ENCODE measurements around the gene MLLT1.

The MLLT1 gene

DNA sequence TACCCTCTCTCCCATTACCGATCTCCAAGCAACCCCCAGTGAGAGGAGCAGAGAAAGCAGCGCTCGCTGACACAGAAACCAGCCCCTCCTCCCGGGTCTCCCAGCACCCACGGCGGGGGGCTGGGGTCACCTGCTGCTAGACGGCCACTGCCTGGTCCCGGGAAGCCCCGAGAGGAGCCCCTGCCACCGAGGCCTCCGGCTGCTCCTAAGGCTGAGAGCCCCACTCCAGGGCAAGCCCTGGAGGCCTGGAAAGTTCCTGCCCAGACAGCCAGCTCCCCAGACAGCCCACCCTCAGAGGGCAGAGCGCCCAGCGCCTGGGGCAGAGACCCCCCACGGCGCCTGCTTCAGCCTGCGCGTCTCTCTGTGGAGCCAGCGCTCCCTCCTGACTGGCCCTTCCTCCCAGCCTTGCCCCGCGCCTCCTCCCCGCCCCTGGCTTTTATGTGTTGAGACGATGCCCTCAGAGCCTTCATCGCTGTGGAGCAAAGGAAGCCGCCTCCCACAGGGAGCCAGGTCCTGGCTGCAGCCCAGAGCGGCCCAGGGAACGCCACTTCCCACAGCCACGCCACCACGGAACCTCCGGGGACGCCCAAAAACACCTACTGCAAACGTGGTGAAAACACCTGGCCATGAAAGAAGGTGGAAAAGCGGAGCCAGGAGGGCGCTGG is 51.1 kb downstream of the MLLT1 start:
- TF ChIP-seq, protein P1, sequence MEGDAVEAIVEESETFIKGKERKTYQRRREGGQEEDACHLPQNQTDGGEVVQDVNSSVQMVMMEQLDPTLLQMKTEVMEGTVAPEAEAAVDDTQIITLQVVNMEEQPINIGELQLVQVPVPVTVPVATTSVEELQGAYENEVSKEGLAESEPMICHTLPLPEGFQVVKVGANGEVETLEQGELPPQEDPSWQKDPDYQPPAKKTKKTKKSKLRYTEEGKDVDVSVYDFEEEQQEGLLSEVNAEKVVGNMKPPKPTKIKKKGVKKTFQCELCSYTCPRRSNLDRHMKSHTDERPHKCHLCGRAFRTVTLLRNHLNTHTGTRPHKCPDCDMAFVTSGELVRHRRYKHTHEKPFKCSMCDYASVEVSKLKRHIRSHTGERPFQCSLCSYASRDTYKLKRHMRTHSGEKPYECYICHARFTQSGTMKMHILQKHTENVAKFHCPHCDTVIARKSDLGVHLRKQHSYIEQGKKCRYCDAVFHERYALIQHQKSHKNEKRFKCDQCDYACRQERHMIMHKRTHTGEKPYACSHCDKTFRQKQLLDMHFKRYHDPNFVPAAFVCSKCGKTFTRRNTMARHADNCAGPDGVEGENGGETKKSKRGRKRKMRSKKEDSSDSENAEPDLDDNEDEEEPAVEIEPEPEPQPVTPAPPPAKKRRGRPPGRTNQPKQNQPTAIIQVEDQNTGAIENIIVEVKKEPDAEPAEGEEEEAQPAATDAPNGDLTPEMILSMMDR (IDR thresholded peaks at IDR 0.05; ENCODE audit: control insufficient read depth, insufficient read depth, low read depth, low read length, missing control alignments): no peak
- H3K4me3 ChIP-seq (ENCODE audit: control insufficient read depth, low read depth, low read length): no peak overlapping the region
- DNase-seq (ENCODE audit: low read depth): no peak

DNA sequence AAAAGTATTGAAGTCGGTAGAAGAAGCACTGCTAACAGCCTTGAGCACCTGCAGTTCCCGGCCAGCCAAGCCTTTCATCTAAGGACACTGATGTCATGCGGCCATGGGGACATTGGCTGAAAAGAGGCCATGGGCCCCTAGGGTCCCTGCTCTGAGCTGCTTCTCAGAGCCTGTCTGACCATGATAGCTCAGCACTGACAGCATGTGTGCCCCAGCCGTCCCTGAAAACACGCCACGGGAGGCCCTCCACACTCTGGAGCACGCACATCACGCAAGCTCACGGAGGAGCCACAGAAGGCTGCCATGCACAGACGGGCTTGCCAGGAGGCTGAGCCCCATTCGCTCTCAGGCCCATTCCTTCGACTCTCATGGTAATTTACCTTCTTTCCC is 51.8 kb downstream of the MLLT1 start:
- TF ChIP-seq, protein P1 (IDR thresholded peaks at IDR 0.05; ENCODE audit: control insufficient read depth, insufficient read depth, low read depth, low read length, missing control alignments): no peak
- no peak for DNase-seq (ENCODE audit: low read depth)
- no peak overlapping the region for H3K4me3 ChIP-seq (ENCODE audit: control insufficient read depth, low read depth, low read length)

DNA sequence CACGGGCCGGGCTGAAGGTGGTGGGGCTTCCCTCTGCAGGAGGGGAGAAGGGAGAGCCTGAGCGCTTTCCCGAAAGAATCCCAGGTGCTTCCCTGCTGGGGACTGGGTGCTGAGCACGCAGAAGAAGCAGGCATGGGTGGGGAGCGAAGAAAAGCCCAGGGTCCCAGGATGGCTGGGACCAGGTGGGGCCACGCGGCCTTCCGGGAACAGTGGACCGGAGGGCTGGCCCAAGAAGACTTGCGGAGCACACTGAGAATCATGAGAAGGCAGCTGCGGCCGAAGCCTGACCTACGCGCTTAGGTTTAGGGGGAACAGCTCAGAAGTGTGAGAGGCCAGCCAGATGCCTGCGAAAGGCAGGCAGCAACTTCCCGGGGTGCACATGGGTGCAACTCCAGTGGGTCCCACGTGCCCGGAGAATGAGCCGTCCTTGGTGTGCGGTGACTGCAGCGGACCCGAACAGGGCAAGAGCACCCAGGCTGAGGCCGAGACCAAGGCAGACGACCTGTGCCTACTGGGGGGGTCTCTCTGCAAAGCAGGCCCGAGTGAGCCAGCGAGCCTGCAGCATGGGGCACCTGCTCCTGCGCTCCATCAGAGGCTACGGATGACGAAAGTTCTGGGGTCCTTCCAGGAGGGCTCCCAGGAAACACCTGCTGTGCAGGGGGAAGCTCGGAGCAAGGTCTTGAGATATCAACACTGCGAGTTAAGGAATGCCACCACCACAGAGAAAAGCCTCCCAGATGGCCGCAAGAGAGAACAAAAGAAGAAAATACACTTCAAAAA is 52.4 kb downstream of the MLLT1 start:
- H3K4me3 ChIP-seq (ENCODE audit: control insufficient read depth, low read depth, low read length): no peak overlapping the region
- no peak for DNase-seq (ENCODE audit: low read depth)
- TF ChIP-seq, protein P1 (IDR thresholded peaks at IDR 0.05; ENCODE audit: control insufficient read depth, insufficient read depth, low read depth, low read length, missing control alignments): no peak

DNA sequence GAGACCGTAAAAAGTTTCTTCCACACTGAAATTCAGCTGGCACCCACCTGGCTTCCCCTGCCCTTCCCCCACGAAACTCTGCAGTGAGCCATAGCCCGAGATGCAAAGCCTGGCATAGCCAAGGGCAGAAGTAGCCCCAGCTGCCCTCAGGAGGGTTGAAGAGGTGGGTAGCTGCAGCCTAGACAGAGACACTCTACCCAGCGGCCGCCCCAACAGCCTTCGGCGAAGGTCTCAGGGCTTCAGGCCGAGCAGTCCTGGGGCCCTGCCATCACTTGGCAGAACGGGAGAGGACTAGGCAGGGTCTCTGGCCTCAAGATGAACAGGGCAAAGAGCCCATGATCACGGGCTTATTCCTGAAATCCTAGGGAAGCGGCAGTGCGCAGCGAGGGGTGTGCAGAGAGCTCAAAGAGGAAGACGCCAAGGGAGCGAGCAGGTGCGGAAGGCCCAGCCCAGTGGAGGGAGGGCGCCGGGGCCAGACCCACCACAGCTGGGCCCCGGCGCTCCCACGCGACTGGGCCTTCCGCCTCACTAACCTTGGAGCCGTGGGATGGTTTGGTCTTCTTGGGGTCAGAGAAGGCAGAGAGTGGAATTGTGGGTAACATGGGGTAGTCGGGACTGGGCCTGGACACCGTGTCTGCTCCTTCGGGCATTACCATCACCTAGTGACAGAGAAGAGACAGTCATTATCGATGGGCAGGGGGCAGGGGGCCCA is 53.2 kb downstream of the MLLT1 start:
- no peak overlapping the region for H3K4me3 ChIP-seq (ENCODE audit: control insufficient read depth, low read depth, low read length)
- TF ChIP-seq, protein P1 (IDR thresholded peaks at IDR 0.05; ENCODE audit: control insufficient read depth, insufficient read depth, low read depth, low read length, missing control alignments): no peak
- DNase-seq (ENCODE audit: low read depth): no peak

DNA sequence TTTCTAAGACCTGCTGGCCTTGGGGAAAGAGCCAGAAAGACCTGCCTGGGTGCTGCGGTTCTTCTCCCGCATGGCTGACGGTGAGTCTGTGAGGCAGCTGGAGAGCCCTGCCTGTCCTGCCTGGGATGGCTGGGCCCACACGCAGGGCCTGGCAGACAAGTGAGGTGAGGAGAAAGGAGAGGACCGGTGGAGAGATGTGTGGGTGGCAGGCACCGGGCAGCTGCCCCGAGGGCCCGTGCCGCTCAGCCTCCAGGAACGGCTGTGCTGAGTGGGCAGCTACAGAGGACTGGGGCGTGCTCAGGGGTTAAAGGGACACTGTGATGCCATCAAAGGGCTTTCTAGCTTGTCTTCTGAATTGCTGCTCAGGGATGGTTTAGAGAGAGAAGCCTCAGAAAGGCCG is 53.8 kb downstream of the MLLT1 start:
- no peak overlapping the region for H3K4me3 ChIP-seq (ENCODE audit: control insufficient read depth, low read depth, low read length)
- no peak for DNase-seq (ENCODE audit: low read depth)
- TF ChIP-seq, protein P1 (IDR thresholded peaks at IDR 0.05; ENCODE audit: control insufficient read depth, insufficient read depth, low read depth, low read length, missing control alignments): no peak

DNA sequence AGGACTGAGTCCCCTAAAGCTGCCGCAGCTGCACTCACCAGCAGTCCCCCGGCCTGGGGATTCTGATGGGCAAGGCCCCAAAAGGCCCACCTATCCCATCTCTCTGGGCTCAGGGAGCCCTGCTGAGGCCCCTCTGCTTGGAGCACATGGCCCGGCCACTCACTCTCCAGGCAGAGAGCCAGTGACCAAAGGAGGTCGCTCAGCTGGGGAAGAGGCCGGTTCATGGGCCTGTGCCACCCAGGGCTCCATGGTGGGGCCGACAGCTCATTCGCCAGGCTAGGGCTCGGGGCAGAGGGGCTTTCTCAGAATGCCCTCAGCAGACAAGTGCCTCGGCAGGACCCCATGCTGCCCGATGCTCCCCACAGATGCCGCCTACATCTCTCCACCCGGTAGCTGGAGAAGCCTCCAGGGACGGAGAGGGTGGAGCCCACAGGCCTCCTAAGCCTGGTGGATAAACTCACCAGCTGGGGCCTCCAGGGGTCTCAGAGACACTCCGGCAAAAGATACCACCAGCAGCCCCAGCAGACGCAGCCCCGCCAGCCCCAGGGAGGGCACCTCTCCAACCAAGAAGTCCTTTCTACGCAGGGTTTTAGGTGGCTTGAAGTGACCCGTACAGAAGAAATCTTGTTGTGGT is 54.4 kb downstream of the MLLT1 start:
- no peak for DNase-seq (ENCODE audit: low read depth)
- TF ChIP-seq, protein P1 (IDR thresholded peaks at IDR 0.05; ENCODE audit: control insufficient read depth, insufficient read depth, low read depth, low read length, missing control alignments): no peak
- H3K4me3 ChIP-seq (ENCODE audit: control insufficient read depth, low read depth, low read length): no peak overlapping the region
